ENCODE results near the gene PRR29.

DNA sequence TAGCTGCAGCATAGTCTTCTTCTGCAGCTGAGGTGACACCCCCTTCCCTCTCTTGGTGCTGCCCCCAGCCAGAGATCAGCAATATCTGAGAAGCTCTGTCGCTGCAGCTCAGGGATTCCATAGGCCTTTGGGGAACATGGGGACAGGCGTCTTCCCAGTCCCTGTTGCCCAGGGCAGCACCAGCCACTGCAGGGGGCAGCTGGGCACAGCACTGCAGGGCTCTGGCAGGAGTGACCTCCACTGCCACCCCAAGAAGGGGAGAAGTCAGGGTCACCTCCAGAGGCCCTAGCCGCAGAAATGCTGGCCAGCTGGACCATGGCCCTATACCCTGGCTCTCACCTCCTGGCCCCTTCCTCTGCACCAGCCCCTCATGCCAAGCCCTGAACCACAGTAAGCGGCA, 42.4 kb upstream of the PRR29 start:
- no peak for TF ChIP-seq CTCF (IDR thresholded peaks at IDR 0.05)
- TF ChIP-seq ZNF232 (CRISPR knock-in tag; IDR thresholded peaks at IDR 0.05), result no peak

Data from WTC11 (cell line).